HG03103 (cell line): ENCODE measurements around the gene PLCB1.
"Not testable (repeated sequence)": the region's sequence is repeated elsewhere in the genome, so short reads cannot be mapped to it uniquely, and the experiment has no call there.

Source experiments
- ATAC-seq: cut with Tn5 transposase; IDR thresholded peaks from one replicate; pipeline ENCODE4 v1.9.1; 2021; ENCODE audit warnings: low read depth; ENCODE audit not compliant: unreplicated experiment

The PLCB1 gene

DNA sequence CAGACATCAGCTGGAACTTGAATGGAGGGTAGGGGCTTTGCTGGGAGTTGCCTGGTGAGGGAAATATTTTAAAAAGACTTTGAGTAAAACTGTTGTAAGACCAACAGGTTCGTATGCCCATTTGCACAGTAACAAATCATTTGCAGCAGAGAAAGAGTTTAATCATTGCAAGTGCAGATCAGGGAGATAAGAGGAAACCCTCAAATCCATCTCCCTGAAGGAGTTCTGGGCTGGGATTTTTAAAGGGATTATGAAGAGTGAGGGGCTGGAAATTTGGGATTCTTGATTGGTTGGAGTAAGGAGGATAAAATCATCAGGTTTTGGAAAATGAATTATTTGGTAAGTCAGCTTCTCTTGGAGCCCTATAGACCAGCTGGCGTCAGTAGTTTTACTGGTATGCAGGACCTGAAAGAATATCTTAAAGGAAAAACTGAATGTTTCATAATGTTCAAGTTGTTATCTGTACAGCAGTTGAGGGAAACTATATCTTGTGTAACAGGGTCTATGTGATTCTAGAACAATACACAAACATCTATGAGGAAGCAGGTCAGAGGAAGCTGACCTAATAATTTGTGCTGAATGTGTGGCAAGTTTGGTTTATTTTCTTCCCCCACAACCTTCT, 295.5 kb downstream of the PLCB1 start:
- ATAC-seq = no peak

DNA sequence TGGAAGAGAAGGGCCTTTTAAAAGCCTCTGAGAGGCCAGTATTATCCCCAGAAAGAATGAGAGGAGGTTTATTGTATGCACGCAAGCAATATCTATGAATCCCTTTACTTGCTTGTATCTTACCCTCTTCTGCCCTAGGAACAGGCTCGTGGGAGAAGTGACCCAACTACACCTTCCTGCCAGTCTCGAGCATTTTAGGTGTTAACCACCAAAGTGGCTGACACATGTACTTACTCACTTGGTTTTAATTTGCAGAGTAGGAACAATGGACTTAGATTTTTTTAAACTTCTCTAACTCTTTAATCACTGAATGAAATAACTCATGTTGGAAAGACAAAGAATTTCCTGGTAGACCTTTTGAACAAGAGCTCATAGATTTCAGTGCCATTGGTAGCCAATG, 296.9 kb downstream of the PLCB1 start:
- no peak for ATAC-seq

DNA sequence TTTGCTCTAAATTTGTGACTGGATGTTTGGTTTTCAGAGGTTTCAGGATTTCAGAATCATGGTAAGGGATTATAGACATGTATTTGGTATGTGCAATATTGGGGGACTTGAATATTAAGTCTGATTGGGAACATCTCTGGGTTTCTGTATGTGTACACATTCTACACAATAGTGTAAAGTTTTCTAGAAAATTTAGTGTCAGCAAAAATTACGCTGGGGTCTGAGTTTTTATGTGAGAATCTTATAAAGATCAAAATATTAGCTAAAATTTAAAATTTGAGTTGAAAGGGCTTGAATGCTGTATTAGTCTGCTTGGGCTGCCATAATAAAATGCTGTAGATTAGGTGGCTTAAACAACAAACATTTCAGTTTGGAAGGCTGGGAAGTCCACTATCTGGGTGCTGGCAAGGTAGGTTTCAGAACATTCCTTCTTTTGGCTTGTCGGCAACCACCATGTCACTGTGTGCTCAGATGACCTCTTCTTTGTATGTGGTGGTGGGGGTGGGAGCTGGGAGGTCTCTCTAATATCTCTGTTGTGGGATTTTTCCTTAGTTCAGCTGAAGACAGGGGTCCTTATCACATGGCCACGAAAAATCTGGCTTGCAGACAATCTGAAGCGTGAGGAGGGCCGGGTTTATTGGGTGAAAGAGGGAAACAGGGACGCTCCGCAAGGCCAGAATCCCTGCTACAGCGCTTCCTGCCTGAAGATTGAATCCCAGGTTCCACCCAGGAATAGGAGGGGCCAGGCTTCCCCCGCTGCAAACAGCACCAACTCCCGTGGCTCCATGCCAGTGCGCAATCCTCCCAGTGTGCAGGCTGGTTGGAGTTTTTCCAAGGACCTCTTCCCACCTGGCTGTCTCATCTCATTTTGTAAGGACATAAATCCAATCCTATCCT, 299.7 kb downstream of the PLCB1 start:
- no peak for ATAC-seq

DNA sequence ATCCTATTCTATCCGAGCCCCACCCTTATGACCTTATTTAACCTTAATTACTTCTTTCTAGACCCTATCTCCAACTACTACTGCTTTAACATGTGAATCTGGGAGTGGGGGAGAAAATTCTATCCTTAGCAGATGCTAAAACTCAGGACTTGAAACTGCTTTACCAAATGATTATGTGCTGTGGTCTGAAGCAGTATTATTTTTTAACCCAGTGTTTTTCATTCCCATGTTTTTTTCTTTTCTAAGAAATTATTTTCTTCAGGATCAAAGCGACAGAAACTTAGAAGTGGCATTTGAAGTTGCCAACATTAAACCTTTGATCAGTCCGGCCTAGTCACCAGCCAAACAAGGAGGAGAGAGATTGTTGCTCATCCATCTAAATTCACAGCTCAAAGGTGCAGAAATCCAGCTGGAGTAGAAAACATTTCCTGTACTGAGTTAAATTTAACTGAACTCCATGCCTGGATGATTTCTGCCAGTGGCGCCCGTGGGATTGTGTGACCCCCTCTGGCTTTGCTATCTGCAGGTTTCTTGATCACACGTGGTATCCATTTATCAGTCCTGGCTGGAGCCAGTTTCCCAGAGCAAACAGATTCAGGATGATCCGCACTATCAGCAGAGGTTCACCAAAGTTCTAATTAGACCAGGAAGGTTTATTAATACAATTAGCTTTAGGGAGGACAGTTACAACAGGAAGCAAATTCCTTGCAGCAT, 300.5 kb downstream of the PLCB1 start:
- no peak for ATAC-seq

DNA sequence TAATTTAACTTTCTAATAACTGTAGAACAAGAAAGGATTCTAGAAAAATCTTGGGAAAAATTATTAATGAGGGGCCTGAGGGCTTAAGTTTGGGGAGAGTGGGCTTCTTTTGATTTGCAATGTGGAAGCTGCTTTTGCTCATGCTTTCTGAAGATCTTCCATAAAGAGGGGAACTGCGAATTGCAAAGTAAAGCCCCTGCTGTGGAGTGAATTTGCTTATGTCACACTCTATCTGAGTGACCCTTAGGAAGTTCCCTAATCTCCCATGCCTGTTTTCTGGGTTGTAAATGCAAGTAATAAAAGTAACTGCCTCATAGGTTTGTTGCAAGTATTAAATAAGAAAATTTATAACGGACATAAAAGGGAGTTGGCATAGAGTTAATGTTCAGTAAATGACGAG, 301.2 kb downstream of the PLCB1 start:
- ATAC-seq = no peak

DNA sequence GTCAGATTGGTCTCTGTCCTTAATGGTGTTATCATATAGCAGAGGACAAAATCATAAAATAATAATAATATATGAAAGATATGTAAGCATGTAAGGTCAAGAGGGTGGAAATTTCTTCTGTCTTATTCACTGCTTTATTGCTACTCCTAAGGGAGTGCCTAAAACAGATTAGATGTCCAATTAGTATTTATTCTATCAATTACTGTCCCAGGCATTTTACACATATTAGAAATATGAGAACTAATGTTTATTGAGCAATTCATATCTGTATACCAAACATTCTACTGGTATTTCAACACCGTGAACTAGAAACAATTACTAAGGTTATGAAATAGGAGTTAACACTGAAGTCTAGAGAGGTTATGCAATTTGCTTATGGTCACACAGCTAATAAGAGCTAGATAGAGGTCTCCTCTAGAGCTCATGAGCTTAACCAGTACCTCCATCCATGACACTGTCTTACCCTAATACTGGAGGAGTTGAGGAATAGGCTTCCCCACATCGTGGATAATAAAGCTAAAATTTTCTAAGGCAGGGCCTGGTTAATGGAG, 302.3 kb downstream of the PLCB1 start:
- ATAC-seq = no peak

DNA sequence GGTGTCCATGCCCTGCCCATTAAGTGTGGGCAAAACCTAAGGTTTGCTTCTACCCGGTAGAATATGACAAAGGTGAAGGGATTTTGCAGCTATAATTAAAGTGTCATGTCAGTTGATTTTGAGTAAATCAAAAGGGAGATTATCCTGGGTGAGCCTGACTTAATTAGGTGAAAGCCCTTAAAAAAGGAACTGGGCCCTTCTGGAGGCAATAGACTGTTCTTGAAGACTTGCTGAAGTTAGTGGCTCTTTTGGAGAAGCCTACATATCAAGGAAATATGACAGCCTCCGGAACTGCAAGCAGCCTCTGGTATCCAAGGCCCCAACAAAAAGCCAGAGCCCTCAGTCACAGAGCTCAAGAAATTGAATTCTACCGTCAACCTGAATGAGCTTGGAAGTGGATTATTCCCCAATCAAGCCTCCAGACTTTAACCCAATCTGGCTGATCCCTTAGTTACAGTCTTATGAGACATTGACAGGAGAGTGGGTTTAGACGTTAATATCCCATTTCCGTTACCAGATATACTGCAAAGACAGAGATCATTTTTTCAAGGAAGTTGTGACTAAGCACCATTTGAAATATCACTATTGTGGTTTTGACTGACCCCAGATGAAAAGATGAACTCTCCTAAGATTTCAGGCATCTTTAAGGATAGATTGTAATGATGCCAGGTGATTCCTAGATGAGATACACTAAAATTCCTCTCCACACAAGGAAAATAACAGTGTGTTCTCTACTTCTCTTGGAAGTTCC, 303.4 kb downstream of the PLCB1 start:
- no peak for ATAC-seq

DNA sequence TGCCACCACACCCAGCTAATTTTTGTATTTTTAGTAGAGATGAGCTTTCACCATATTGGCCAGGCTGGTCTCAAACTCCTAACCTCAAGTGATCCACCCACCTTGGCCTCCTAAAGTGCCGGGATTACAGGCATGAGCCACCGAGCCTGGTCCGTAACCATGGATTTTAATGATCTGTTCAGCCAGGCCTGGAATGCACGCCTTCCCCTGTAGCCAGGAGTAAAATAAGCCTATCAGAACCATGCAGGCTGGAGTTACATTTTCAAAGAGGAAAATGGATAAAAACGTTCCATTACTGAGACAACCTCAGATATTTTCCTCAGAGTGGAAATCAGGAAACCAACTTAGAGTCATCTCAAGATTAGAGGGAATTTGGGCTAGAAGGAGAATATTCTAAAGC, 304.9 kb downstream of the PLCB1 start:
- not testable (repeated sequence) for ATAC-seq

DNA sequence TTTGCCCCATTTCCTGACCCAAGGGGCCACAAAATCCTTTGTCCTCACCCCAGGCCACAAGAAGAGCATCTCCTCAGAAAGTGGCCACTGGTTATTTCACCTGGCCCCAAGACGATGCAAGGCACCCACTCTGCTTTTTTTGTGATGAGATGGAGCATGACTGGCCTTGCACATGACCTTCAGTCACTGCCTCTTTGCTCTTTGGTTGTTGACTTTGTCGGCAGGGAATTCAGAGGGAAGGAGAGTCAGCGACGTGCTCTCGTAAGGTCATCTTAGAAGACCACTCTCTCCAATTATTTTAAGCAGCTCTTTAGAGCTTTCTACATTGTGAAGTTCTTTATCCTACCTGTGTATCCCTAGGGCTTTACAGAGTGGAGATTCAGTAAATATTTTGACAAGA, 306.7 kb downstream of the PLCB1 start:
- ATAC-seq = no peak

DNA sequence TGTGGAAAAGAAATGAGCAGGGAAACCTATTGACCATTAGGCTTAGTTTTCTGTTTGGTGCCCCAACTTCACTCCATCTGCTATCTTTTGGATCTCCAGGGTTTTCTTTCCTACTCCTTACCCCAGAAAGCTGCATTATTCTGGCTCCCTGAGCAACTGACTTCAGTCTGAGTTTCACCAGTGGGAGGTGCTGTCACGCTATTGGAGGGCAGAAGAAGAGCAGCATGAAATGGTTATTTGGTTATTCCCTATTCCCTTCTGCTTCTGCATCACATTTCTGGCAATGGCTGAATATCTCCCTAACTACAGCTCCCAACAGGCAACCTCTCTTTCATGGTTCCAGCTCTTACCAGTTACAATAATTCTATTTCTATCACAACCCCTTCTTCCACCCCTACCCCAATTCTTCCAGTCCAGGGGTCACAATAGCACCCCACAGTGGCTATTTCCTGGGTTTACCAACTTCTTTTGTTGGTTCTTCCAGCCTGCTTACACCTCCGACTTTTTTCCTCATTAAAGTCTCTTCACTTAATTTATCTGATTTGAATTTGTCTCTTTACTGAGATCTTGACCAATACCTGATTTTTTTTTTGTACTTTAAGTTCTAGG, 311.5 kb downstream of the PLCB1 start:
- no peak for ATAC-seq

DNA sequence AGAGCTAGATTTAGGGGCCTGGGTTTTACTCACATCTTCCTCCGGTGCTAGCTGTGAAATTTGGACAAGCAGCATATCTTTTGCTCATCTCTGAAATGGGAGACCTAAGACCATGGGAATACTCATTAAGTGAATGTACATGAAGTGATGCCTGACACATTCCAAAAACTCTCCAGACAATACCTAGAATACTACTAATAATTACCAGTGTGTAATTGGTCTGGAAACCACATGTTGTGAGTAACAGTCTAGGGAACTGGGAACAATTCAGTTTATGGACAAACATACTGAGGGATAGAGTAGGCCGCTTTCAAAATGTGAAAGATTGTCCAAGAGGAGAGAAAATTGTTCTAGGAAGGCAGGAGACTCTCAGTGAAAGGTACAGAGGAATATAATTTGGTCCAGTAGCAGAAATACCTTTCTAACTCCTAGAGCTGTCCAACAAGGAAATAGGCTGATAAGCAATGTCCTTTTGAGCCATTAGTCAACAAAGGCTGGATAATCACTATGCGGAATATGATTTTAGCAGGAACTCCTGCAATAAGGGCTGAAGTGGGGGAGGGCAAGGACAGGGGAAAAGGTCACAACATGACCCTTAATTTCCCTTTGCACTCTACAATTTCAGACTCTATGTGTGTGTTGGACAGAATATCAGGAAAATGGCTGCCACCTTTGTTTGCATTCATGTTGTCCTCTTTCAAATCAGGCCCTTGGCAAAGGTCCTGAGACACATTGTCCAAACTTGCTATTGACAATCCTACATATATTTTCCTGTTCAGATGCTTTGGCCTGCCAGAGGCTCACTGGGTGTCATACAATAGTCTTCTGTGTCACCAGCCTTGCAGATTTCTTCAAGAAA, 315.4 kb downstream of the PLCB1 start:
- no peak for ATAC-seq

DNA sequence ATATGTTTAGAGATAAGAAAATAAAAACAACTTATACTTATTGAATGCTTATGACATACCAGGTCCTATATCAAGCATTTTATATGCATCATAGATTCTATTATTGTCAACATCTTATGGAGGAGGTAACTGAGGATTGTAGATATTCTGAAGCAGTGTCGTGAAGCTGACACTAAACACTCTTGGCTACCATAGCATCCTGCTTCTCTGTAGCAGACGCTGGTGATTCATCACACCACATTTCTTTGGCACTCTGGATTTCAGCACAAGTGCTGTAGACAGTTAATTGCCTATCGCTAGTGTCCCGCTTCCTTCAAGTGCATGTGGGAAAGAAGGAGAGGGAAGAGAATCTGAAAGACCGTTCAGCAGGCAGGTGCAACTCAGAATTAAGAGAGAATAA, 317.1 kb downstream of the PLCB1 start:
- no peak for ATAC-seq

DNA sequence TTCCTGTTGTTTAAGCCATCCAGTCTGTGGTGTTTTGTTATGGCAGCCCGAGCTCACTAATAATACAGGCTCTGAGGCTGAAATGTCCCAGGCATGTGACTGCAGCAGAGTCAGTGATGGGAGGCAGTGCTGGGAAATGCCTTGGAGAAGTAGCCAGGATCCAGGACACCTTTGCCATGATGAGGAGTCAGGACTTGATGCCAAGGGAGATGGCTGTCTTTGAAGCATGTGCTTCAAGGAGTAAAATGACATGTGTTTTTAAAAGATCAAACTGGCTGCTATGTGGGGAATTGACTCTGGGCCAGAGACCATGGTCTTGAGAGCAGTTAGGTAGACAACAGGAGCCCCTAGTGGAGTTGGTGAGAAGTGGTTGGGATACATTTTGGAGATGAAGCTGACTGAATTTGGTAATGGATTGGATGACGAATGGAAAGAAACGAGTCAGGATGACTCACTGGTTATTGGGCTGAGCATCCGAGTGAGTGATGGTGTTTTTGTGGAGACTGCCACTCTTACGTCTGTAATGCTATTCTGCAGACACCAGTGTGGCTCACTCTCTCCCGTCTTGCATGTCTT, 322.2 kb downstream of the PLCB1 start:
- no peak for ATAC-seq

DNA sequence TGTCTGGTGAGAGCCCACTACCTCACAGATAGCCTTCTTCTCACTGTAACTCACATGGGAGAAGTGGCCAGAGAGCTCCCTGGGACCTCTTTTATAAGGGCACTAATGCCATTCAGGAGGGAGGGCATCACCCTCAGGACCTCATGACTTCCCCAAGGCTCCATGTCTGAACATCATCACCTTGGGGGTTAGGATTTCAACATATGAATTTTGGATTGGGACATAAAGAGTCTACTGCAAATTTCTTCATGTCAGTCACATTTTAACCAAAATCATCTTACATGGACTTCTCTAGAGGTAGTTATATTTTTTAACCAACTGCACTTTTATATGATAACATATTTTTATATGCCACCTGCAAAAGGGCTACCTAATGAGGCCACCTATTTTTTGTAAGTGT, 324.7 kb downstream of the PLCB1 start:
- ATAC-seq = no peak

DNA sequence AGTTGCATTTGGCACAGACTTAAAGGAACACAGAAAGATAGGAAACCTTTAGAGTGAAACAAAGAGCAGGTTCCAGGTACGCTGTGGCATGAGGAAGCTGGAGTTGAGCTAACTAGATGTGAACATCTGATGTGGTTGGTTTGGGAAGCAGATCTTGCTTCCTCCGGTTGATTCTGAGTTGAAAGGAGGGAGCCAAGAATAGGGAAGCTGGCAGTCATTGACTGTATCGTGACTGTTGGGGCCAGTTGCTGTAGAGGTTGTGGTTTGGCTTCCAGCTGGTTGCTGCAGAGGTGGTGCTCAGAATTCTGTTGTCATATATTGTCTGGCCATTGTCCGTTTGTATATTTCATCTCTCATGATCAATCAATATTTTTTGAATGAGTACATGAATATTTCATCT, 325.9 kb downstream of the PLCB1 start:
- ATAC-seq = no peak

DNA sequence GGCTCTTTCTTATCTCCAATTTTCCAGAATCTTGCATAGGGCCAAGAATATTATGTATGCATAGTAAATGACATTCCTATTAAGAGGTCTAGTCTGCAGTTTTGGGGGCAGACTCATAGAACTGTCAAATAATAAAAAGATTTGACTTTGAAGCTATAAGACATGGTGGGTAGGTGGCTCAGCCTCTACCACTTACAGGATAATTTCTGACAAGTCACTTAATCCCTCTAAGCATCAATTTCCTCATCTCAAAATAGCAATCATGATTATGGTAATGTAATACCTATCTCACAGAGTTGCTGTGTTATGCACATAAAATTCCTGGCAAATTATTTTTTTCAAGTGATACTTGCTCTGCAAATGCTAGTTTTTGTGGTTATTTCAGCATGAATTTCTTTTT, 329.1 kb downstream of the PLCB1 start:
- no peak for ATAC-seq

DNA sequence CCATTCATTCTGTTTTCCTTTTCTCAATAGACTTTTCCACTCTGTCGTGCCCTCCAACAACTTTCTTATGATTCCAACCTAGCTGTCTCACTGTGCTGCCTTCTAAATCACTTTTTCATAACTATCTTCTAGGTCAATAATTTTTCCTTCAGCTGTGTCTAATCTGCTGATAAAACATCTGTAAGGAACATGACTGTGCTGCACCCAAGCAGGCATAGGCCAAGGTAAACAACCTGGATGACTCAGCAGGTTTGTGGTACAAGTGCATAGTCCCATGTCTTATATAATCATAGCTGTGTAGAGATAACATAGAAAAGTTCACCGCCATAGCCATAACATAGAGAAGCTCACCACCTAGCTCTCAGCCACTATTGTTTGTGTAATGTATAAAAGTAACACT, 332.3 kb downstream of the PLCB1 start:
- no peak for ATAC-seq

DNA sequence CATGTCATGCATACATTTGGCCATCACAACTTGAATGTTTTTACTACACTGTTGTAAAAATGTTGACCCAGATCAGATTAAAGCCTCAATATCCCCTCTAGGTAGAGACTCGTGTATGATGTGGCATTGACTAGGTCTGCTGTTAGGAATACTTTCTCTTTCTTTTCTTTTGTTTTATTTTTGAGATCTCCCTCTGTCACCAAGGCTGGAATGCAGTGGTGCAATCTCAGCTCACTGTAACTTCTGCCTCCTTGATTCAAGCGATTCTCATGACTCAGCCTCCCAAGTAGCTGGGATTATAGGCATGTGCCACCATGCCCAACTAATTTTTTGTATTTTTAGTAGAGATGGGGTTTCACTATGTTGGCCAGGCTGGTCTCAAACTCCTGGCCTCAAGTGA, 334.7 kb downstream of the PLCB1 start:
- ATAC-seq = not testable (repeated sequence)

DNA sequence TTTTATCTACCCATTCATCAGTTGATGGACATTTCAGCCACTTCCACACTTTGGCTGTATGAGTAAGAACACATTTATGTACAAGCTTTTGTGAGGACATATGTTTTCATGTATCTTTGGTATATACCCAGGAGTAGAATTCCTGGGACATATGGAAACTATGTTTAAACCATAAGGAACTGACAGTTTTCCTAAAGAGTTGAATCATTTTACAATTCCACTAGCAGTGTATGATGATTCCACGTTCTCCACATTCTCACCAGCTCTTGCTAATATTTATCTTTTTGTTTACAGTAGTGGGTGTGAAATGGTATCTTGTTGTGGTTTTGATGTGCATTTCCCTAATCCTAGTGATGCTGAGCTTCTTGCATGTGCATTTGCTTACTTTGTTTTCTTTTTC, 338.1 kb downstream of the PLCB1 start:
- ATAC-seq = no peak
